ENCODE measurements around the gene MOGAT1. TPM values are rescaled to one million over a fixed set of nuclear protein-coding genes. Genes with fewer than 3 reads are reported as not detected.

The MOGAT1 gene
- polyA plus RNA-seq, 3 donors, result 0.11 TPM; not detected in 2

- DNase-seq, result no peak
- H3K27ac Mint-ChIP-seq, result no peak overlapping the region
- H2AFZ ChIP-seq (ENCODE audit: insufficient read depth, low read depth, low read length, poor library complexity, severe bottlenecking), result no peak overlapping the region
Observed at GRCh38 chr2:222756362-222756831, 84.9 kb downstream of the MOGAT1 start.

DNA sequence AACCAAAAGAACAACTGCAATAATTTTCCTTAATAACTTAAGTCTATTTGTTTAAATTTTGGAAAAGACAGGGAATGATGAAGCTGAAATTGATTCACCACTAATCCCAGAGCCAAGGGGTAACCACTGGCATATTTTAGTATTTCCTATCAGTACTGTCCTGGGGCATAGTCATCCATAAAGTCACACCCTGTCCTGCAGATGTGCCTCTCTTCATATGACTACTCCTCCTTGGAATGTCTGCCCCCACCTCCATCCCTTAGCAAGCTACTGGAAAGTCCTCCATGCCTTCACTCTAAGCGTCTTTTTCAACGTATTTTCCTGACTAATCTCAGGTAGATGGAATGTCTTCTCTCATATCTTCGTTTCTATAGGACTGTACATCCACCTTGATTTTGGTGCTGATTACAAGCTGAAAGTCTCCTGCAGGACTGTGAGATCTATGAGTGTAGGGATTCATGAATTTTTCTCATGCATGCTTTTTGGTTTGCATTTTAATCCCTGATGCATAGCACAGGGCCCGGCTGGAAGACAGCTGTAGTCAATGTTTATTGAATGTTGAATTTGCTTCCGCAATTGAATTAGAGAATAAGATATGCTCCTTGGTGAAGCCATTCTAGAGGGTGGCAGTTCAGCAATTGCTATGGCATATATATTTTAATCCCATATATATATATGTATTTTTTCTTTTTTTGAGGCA lies 85.6 kb downstream of the MOGAT1 start:
- no peaks in the 10 kb centered on the region for H3K36me3 ChIP-seq (replicated peaks in 1 of 2; ENCODE audit: control insufficient read depth in 1 of 2, insufficient read depth in 2 of 2, low read length in 2 of 2)
- H3K4me1 Mint-ChIP-seq, result no peaks in the 10 kb centered on the region
- H3K4me2 ChIP-seq (replicated peaks; ENCODE audit: extremely low read depth, low read length, poor library complexity, severe bottlenecking), result no peak overlapping the region
- peaks cover 6 to 7% of the 10 kb centered on the region in 2 donors for H3K9me3 ChIP-seq (replicated peaks in 1 of 2; ENCODE audit: control insufficient read depth in 1 of 2, insufficient read depth in 1 of 2, low read length in 2 of 2)
- no peaks in the 10 kb centered on the region for H3K4me1 ChIP-seq (ENCODE audit: control insufficient read depth in 1 of 2, insufficient read depth in 2 of 2, low read length in 2 of 2)
- H3K27ac ChIP-seq (ENCODE audit: low read depth in 1 of 2, low read length in 2 of 2), result no peak overlapping the region
- no peak for DNase-seq
- H3K27me3 Mint-ChIP-seq (ENCODE audit: low read depth in 3 of 3), result peaks cover 0 to 4% (median 2%) of the 10 kb centered on the region in 3 donors
- H4K20me1 ChIP-seq (ENCODE audit: insufficient read depth, low read length), result no peaks in the 10 kb centered on the region
- H3K27me3 ChIP-seq (ENCODE audit: control insufficient read depth in 2 of 2, insufficient read depth in 2 of 2, low read length in 2 of 2), result no peaks in the 10 kb centered on the region
- H3K9ac ChIP-seq (ENCODE audit: insufficient read depth, low read length, poor library complexity, severe bottlenecking), result no peak overlapping the region
- TF ChIP-seq CTCF (IDR thresholded peaks at IDR 0.05), result no peak
- no peaks in the 10 kb centered on the region for H3K79me2 ChIP-seq (ENCODE audit: insufficient read depth, low read length)
- H3K9me3 Mint-ChIP-seq, result peaks cover 0 to 23% (median 8%) of the 10 kb centered on the region in 7 donors
- intact Hi-C loops (cut with micrococcal nuclease), result no loop called here
- no peak overlapping the region for H2AFZ ChIP-seq (ENCODE audit: insufficient read depth, low read depth, low read length, poor library complexity, severe bottlenecking)
- no peak overlapping the region for H3K27ac Mint-ChIP-seq
- H3K4me3 Mint-ChIP-seq, result no peak overlapping the region
- H3K36me3 Mint-ChIP-seq, result no peaks in the 10 kb centered on the region
- H3K4me3 ChIP-seq (replicated peaks in 1 of 3; ENCODE audit: low read depth in 2 of 3, low read length in 3 of 3), result no peak overlapping the region
- WGBS (ENCODE audit: insufficient coverage), result 0% methylated on average over 1 of the region's 5 CpGs

More at GRCh38 chr2:222756362-222756831, 84.9 kb downstream of the MOGAT1 start:
- no peak overlapping the region for H3K4me3 Mint-ChIP-seq
- TF ChIP-seq CTCF (IDR thresholded peaks at IDR 0.05), result no peak
- Histone ChIP-seq H3K27ac (ENCODE audit: low read depth in 1 of 2, low read length in 2 of 2) (no peak overlapping the region), H3K4me2 (replicated peaks; ENCODE audit: extremely low read depth, low read length, poor library complexity, severe bottlenecking) (no peak overlapping the region), H3K9ac (ENCODE audit: insufficient read depth, low read length, poor library complexity, severe bottlenecking) (no peak overlapping the region), H3K4me3 (replicated peaks in 1 of 3; ENCODE audit: low read depth in 2 of 3, low read length in 3 of 3) (no peak overlapping the region), H3K9me3 (replicated peaks in 1 of 2; ENCODE audit: control insufficient read depth in 1 of 2, insufficient read depth in 1 of 2, low read length in 2 of 2) (peaks cover 6 to 7% of the 10 kb centered on the region in 2 donors), H3K4me1 (ENCODE audit: control insufficient read depth in 1 of 2, insufficient read depth in 2 of 2, low read length in 2 of 2) (peaks cover 0 to 1% of the 10 kb centered on the region in 2 donors), H4K20me1 (ENCODE audit: insufficient read depth, low read length) (no peaks in the 10 kb centered on the region), H3K79me2 (ENCODE audit: insufficient read depth, low read length) (no peaks in the 10 kb centered on the region), H3K36me3 (replicated peaks in 1 of 2; ENCODE audit: control insufficient read depth in 1 of 2, insufficient read depth in 2 of 2, low read length in 2 of 2) (no peaks in the 10 kb centered on the region), H3K27me3 (ENCODE audit: control insufficient read depth in 2 of 2, insufficient read depth in 2 of 2, low read length in 2 of 2) (no peaks in the 10 kb centered on the region)
- H3K9me3 Mint-ChIP-seq, result peaks cover 0 to 23% (median 8%) of the 10 kb centered on the region in 7 donors
- no peaks in the 10 kb centered on the region for H3K36me3 Mint-ChIP-seq
- 64% methylated on average over 3 of the region's 3 CpGs for WGBS (ENCODE audit: insufficient coverage)
- peaks cover 3% of the 10 kb centered on the region for H3K4me1 Mint-ChIP-seq
- H3K27me3 Mint-ChIP-seq (ENCODE audit: low read depth in 3 of 3), result peaks cover 0 to 2% (median 1%) of the 10 kb centered on the region in 3 donors
- intact Hi-C loops (cut with micrococcal nuclease), result no loop called here

Other genes starting within 250 kb of the MOGAT1 start
- gene SGPP2, start 247.1 kb upstream of the MOGAT1 start, polyA plus RNA-seq, result not detected
- 10 to 100 TPM in 1 of 3 donors, 1 to 10 TPM in 2; 5.8 to 10.9 (median 8.4) TPM for gene FARSB, start 15.6 kb upstream of the MOGAT1 start, polyA plus RNA-seq
- 10 to 100 TPM in 2 of 3 donors, 1 to 10 TPM in 1; 8.8 to 24.4 (median 19.9) TPM for gene ACSL3, start 189.4 kb downstream of the MOGAT1 start, polyA plus RNA-seq